Aorta (tissue), 5 donors: Measurements from ENCODE around the gene CFAP107. TPM values are rescaled to one million over a fixed set of nuclear protein-coding genes. Genes with fewer than 3 reads are reported as not detected.
"Not testable (repeated sequence)": the region's sequence is repeated elsewhere in the genome, so short reads cannot be mapped to it uniquely, and the experiment has no call there.

Experiments used
- ATAC-seq: fragments of 200-7000 bp; cut with Tn5 transposase; one replicate; pipeline ENCODE4 v1.9.1; 2022; ENCODE audit warnings: moderate library complexity; ENCODE audit not compliant: low FRiP score
- DNase-seq, 2 donors: peaks; one replicate each; pipeline ENCODE4 v3.0.0-alpha.2; 2020
- H3K27ac ChIP-seq, 2 donors: one replicate each; pipeline ENCODE4 v1.5.1; 2013; ENCODE audit warnings: low read length in 2 of 2, mild to moderate bottlenecking in 2 of 2, moderate library complexity in 2 of 2, control low read depth in 1 of 2, inconsistent platforms in 1 of 2, low read depth in 1 of 2
- H3K27me3 ChIP-seq, 2 donors: one replicate each; pipeline ENCODE4 v1.6.1; 2013; ENCODE audit warnings: control low read depth in 1 of 2, low read length in 1 of 2, mild to moderate bottlenecking in 1 of 2, moderate library complexity in 1 of 2; ENCODE audit not compliant: insufficient read depth in 2 of 2, control insufficient read depth in 1 of 2
- H3K36me3 ChIP-seq, 2 donors: one replicate each; pipeline ENCODE4 v1.6.1; 2013; ENCODE audit warnings: control low read depth in 1 of 2, low read length in 1 of 2, mild to moderate bottlenecking in 1 of 2; ENCODE audit not compliant: insufficient read depth in 2 of 2, control insufficient read depth in 1 of 2
- H3K4me1 ChIP-seq, 2 donors: one replicate each; pipeline ENCODE4 v1.6.1; 2013; ENCODE audit warnings: low read length in 2 of 2, control low read depth in 1 of 2, mild to moderate bottlenecking in 1 of 2, moderate library complexity in 1 of 2; ENCODE audit not compliant: insufficient read depth in 2 of 2, control insufficient read depth in 1 of 2
- H3K4me3 ChIP-seq, 2 donors: one replicate each; pipeline ENCODE4 v1.5.1; 2013; ENCODE audit warnings: low read length in 2 of 2, control low read depth in 1 of 2, mild to moderate bottlenecking in 1 of 2
- H3K9me3 ChIP-seq: one replicate; pipeline ENCODE4 v1.6.1; 2013; ENCODE audit warnings: mild to moderate bottlenecking, low read length; ENCODE audit not compliant: control insufficient read depth
- WGBS, 2 donors: extraction: QIAGEN DNeasy Blood & Tissue Kit; methylation state at CpG; one replicate each; pipeline ENCODE4 v1.1.7; 2013; 5-methylcytosine and 5-hydroxymethylcytosine counted together
- intact Hi-C, 2 donors: fragments of 100-400 bp; cut with DNase I; formaldehyde crosslinking; loops; one replicate each; pipeline versions ENCODE4 v1.14.2 to v1.15.0; 2022
- polyA plus RNA-seq, 2 donors: library from polyadenylated mRNA; stranded (reverse); fragments of 200-250 nt; gene quantifications; one replicate each; pipeline ENCODE4 v1.2.3, GENCODE V29; 2013
- total RNA-seq, 2 donors: library from RNA; stranded (reverse); fragmentation: NEBNext Ultra II Directional; extraction: Animal tissue kit (Norgen Biotek cat#: 25700); gene quantifications; one replicate each; pipeline ENCODE4 v1.2.1, GENCODE V29; 2021
- donor health status: healthy with polysubstance abuse.
- donor health status: Bipolar disorder and iron deficiency.
- donor health status: DM: no; HTN: no; CAD: no.
- donor health status: DM: no; HTN: no; CAD: no.
- donor health status: DM: yes; HTN: yes; CAD: no.

CFAP107 gene
- total and polyA plus RNA-seq, 4 donors = not detected

DNA sequence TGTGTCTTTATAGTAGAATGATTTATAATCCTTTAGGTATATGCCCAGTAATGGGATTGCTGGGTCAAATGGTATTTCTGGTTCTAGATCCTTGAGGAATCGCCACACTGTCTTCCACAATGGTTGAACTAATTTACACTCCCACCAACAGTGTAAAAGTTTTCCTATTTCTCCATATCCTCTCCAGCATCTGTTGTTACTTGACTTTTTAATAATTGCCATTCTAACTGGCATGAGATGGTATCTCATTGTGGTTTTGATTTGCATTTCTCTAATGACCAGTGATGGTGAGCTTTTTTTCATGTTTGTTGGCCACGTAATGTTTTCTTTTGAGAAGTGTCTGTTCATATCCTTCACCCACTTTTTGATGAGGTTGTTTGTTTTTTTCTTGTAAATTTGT, 14.9 kb upstream of the CFAP107 start:
- H3K27ac ChIP-seq, H3K4me1 ChIP-seq, H3K27me3 ChIP-seq, H3K36me3 ChIP-seq, intact Hi-C loops, H3K9me3 ChIP-seq, ATAC-seq, H3K4me3 ChIP-seq, DNase-seq: not testable (repeated sequence)
- WGBS, 2 donors = 73 to 78% methylated on average over 2 of the region's 2 CpGs

DNA sequence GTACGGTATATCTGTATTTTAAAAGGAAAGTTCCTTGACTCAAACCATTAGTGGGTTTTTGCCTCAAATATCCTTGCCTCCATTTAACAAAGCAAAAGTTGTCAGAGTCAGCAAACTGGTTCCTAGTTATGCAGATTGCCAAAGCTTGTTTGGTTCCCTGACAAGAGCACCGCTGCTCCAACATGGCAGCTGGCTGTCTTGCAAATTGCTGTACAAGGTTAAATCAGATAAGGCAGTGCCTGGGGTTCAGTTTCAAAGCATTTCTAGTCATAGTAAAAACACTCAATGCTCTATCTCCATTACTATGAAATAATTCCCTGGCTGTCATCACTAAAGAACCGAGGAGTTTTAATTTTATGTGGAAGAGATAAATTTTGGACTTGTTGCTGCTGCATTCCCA, 11.3 kb upstream of the CFAP107 start:
- WGBS, 2 donors = 57 to 62% methylated on average over 3 of the region's 3 CpGs
- H3K27me3 ChIP-seq = no peaks in the 10 kb centered on the region
- H3K4me3 ChIP-seq = no peak overlapping the region
- DNase-seq (no peak), ATAC-seq (no peak)
- no peak overlapping the region for H3K27ac ChIP-seq
- no peaks in the 10 kb centered on the region for H3K4me1 ChIP-seq
- H3K9me3 ChIP-seq = peaks cover 4% of the 10 kb centered on the region
- intact Hi-C loops = no loop called here
- H3K36me3 ChIP-seq = no peaks in the 10 kb centered on the region

DNA sequence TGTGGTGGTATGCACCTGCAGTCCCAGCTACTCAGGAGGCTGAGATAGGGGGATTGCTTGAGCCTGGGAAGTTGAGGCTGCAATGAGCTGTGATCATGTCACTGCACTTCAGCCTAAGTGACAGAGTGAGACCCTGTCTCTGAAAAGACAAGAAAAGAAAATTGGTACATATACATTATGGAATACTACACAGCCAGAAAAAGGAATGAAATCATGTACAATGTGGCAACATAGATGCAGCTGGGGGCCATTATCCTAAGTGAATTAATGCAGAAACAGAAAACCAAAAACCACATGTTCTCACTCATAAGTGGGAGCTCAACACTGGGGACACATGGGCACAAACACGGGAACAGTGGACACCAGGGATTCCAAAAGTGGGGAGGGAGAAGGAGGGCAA, 7.1 kb upstream of the CFAP107 start:
- intact Hi-C loops = no loop called here
- DNase-seq = no peak
- no peak overlapping the region for H3K4me3 ChIP-seq
- peaks cover 1% of the 10 kb centered on the region for H3K9me3 ChIP-seq
- WGBS, 2 donors = 88 to 95% methylated on average over 1 of the region's 1 CpG
- H3K27ac ChIP-seq = no peak overlapping the region
- no peak for ATAC-seq
- no peaks in the 10 kb centered on the region for H3K27me3 ChIP-seq
- H3K4me1 ChIP-seq = no peaks in the 10 kb centered on the region
- H3K36me3 ChIP-seq = no peaks in the 10 kb centered on the region

DNA sequence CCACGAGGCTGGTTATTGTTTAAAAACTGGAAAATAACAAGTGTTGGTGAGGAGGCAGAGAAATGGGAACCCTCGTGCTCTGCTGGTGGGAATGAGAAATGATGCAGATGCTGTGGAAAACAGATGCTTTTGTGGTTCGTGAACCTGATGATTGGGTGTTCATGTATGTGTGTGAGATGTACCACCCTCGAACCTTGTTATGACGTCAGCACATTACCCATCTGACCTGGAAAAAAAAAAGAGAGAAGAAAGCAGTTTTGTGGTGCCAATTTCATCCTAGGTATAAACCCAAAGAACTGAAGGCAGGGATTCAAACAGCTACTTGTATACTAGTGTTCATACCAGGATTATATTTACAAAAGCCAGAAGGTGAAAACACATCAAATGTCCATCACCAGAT, 6.4 kb upstream of the CFAP107 start:
- Histone ChIP-seq H3K9me3 (peaks cover under 1% of the 10 kb centered on the region), H3K4me1 (no peaks in the 10 kb centered on the region), H3K27ac (no peak overlapping the region), H3K36me3 (no peaks in the 10 kb centered on the region), H3K27me3 (no peaks in the 10 kb centered on the region), H3K4me3 (no peak overlapping the region)
- DNase-seq = no peak
- WGBS, 2 donors = 81 to 84% methylated on average over 5 of the region's 5 CpGs
- intact Hi-C loops = no loop called here
- no peak for ATAC-seq

DNA sequence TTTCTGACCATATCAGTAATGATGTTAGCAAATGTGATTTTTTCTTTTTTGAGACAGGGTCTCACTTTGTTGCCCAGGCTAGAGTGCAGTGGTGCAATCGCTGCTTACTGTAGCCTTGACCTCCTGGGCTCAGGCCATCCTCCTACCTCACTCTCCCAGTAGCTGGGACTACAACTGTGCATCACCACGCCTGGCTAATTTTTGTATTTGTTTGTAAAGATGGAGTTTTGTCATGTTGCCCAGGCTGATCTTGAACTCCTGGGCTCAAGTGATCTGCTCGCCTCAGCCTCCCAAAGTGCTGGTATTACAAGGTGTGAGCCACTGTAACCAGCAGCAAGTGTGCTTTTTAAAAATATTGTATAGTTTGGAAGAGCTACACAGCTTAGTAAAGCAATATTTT, 4.1 kb upstream of the CFAP107 start:
- Histone ChIP-seq H3K9me3 (no peaks in the 10 kb centered on the region), H3K27me3 (no peaks in the 10 kb centered on the region), H3K36me3 (no peaks in the 10 kb centered on the region), H3K27ac (no peak overlapping the region), H3K4me3 (no peak overlapping the region), H3K4me1 (no peaks in the 10 kb centered on the region)
- ATAC-seq (no peak), DNase-seq (no peak)
- WGBS, 2 donors = 69 to 85% methylated on average over 3 of the region's 3 CpGs
- intact Hi-C loops = no loop called here

DNA sequence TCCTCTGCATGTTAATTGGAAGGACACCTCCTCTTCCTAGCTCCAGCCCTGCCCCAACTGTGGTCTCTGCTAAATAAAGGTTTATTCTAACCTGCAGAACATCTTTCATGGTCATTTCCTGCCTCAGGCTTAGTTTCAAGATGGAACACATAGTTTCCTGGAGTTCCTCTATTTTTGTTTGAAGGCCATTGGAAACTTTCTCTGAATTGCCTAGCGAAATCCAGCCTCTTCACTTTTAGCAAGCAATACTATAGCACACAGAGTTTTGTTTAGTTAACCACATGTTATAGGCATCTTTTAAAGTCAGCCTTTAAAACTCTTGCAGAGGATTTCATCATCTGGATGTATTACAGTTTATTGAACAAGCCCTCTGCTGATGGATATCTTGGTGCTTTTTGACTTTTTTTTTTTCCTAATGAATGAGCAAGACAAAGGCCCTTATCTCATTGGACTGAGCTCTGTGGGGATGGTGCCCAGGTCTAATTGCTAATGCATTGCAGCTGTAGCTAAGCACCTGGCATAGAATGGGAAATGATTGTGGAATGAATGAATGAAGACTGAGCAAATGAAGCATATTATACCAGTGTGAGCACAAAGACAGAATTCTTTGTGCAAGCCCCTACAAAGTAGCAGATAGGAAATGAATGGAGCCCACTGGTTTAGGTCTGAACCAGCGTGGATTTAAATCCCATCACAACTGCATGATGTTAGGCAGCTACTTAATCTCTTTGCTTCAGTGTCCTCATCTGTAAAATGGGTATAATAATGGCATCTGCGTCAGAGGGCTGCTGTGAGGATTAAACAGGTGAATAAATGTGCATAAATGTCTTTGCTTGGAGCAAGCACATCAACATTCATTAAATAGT, 641 bp upstream of the CFAP107 start:
- ATAC-seq (no peak), DNase-seq (no peak)
- no peaks in the 10 kb centered on the region for H3K36me3 ChIP-seq
- no peaks in the 10 kb centered on the region for H3K4me1 ChIP-seq
- H3K27ac ChIP-seq = no peak overlapping the region
- H3K9me3 ChIP-seq = peaks cover 7% of the 10 kb centered on the region
- intact Hi-C loops = no loop called here
- H3K4me3 ChIP-seq = no peak overlapping the region
- H3K27me3 ChIP-seq = peaks cover 0 to 2% of the 10 kb centered on the region in 2 donors
- 73 to 74% methylated on average over 3 of the region's 3 CpGs for WGBS, 2 donors

DNA sequence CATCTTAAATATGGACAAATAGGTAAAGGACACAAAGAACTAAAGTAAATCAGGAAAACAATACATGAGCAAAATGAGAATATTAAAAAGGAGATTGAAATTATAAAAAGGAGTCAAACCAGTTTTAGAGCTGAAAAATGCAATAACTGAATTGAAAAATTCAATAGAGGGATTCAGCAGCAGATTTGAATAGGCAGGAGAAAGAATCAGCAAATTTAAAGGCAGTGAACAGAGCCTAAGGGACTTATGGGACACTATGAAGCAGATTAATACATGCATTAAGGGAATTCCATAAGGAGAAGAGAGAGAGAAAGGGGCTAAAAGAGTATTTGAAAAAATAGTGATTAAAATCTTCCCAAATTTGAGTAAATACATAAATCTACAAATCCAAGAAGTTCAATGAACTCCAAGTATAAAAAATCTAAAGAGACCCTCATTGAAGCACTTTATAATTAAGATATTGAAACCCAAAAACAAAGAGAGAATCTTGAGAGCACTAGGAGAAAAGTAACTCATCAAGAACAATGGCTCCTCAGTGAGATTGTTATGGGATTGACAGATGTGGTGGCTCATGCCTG, 2.9 kb downstream of the CFAP107 start:
- Histone ChIP-seq H3K27me3 (peaks cover 0 to 2% of the 10 kb centered on the region in 2 donors), H3K4me1 (no peaks in the 10 kb centered on the region), H3K36me3 (no peaks in the 10 kb centered on the region), H3K4me3 (no peak overlapping the region), H3K9me3 (peaks cover 7% of the 10 kb centered on the region), H3K27ac (no peak overlapping the region)
- ATAC-seq = no peak
- intact Hi-C loops = no loop called here
- DNase-seq = no peak

DNA sequence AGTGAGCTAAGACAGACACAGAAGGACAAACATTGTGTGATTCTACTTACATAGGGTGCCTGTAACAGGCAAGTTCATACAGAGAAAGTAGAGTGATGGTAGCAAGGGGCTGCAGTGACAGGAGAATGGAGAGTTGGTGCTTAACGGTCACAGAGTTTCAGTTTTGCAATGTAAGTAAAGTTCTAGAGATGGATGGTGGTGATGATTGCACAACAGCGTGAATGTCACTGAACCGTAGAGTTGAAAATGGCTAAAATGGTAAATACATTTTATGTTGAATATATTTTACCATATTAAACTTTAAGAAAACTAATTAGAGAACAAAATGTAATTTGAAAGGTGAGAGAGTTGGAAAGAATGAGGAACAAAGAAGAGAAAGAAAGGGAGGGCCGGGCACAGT, 8.7 kb downstream of the CFAP107 start:
- DNase-seq = no peak
- Histone ChIP-seq H3K27ac (no peak overlapping the region), H3K4me1 (no peaks in the 10 kb centered on the region), H3K4me3 (no peak overlapping the region), H3K27me3 (peaks cover 0 to 1% of the 10 kb centered on the region in 2 donors), H3K36me3 (no peaks in the 10 kb centered on the region), H3K9me3 (no peaks in the 10 kb centered on the region)
- intact Hi-C loops = no loop called here
- WGBS, 2 donors = 63 to 64% methylated on average over 4 of the region's 4 CpGs
- ATAC-seq = no peak

DNA sequence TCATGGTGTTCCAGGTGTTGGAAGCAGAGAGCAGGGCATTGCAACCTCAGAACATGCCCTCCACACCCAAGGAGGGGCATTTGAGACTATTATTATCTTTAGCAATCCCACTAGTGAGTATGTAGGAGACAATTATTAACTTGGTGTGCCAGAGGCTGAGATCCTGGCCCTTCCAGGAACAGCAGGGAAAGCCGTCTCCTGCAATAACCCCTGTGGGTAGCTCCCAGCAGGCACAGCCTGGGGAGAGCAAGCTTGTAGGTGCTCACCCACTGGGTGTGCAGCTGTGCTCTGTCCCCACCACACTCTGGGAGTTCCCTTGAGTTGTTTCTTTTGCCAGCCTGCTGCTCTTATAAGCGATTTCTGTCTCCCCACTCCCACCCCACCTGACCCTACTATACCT, 10.3 kb downstream of the CFAP107 start:
- Histone ChIP-seq H3K27ac (no peak overlapping the region), H3K9me3 (no peaks in the 10 kb centered on the region), H3K4me3 (no peak overlapping the region), H3K4me1 (no peaks in the 10 kb centered on the region), H3K27me3 (peaks cover 0 to 1% of the 10 kb centered on the region in 2 donors), H3K36me3 (no peaks in the 10 kb centered on the region)
- intact Hi-C loops = no loop called here
- 48 to 49% methylated on average over 2 of the region's 2 CpGs for WGBS, 2 donors
- ATAC-seq = no peak
- no peak for DNase-seq
